ENCODE results near the gene ADGRL3.

The ADGRL3 gene

GRCh38 chr4:61588621-61589402, 388.7 kb downstream of the ADGRL3 start:
- Histone ChIP-seq H4K8ac (ENCODE audit: low read depth, low read length) (no peak overlapping the region), H3K79me1 (ENCODE audit: low read length) (no peaks in the 10 kb centered on the region), H2BK120ac (ENCODE audit: insufficient read depth, low read length, poor library complexity) (no peak overlapping the region), H3K14ac (ENCODE audit: low read length) (no peak overlapping the region), H2BK12ac (ENCODE audit: low read length) (no peak overlapping the region), H4K12ac (ENCODE audit: low read depth, low read length) (no peak overlapping the region), H3K4ac (ENCODE audit: low read depth, low read length) (no peak overlapping the region), H2AK5ac (ENCODE audit: low read length) (no peak overlapping the region), H3K4me2 (ENCODE audit: low read length) (no peak overlapping the region), H3K18ac (ENCODE audit: low read length) (no peak overlapping the region), H3K27me3 (ENCODE audit: insufficient read depth, low read length) (no peaks in the 10 kb centered on the region), H2BK5ac (ENCODE audit: low read depth, low read length, poor library complexity) (no peak overlapping the region), H3K23ac (ENCODE audit: low read length) (no peak overlapping the region), H2AFZ (ENCODE audit: insufficient read depth, low read length, poor library complexity) (no peak overlapping the region), H3K36me3 (ENCODE audit: control insufficient read depth in 1 of 2, insufficient read depth in 2 of 2, low read length in 2 of 2) (peaks cover 0 to 2% of the 10 kb centered on the region in 2 experiments), H3K9me3 (ENCODE audit: insufficient read depth, low read depth, low read length) (no peaks in the 10 kb centered on the region), H3K4me3 (ENCODE audit: low read depth, low read length) (no peak overlapping the region), H3K27ac (ENCODE audit: low read depth, low read length) (no peak overlapping the region), H3K4me1 (ENCODE audit: control insufficient read depth in 1 of 2, insufficient read depth in 2 of 2, low read length in 2 of 2) (no peaks in the 10 kb centered on the region), H4K91ac (ENCODE audit: low read depth, low read length) (no peak overlapping the region), H3K79me2 (ENCODE audit: control insufficient read depth, insufficient read depth, low read length, poor library complexity) (no peaks in the 10 kb centered on the region), H3K9ac (ENCODE audit: low read length) (no peak overlapping the region)
- WGBS (ENCODE audit: extremely low coverage, insufficient coverage, insufficient read length) = no CpG with 5 or more reads among the region's 5 CpGs
- DNase-seq = no peak

DNA sequence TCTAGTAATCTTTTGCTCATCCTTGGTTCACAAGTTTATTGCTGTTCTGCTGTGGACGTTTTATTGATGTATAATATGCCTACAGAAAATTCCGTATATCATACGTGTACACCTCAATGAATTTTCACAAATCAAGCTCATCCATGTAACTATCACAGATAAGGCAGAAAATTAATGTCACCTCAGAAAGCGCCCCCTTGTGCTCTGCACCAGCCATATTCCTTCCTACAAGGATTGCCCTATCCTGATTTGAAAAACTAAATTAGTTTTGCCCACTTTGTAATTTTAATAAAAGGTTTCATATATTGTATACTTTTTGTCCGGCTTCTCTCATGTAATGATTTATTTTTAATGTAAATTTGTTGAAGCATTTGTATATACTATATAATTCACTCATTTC, 390.8 kb downstream of the ADGRL3 start:
- no peaks in the 10 kb centered on the region for H3K79me1 ChIP-seq (ENCODE audit: low read length)
- H3K4me1 ChIP-seq (ENCODE audit: control insufficient read depth in 1 of 2, insufficient read depth in 2 of 2, low read length in 2 of 2) = no peaks in the 10 kb centered on the region
- WGBS (ENCODE audit: extremely low coverage, insufficient coverage, insufficient read length) = no CpG with 5 or more reads among the region's 5 CpGs
- no peak for DNase-seq
- no peak overlapping the region for H4K91ac ChIP-seq (ENCODE audit: low read depth, low read length)
- H3K36me3 ChIP-seq (ENCODE audit: control insufficient read depth in 1 of 2, insufficient read depth in 2 of 2, low read length in 2 of 2) = peaks cover 0 to 2% of the 10 kb centered on the region in 2 experiments
- H3K27me3 ChIP-seq (ENCODE audit: insufficient read depth, low read length) = no peaks in the 10 kb centered on the region
- no peaks in the 10 kb centered on the region for H3K9me3 ChIP-seq (ENCODE audit: insufficient read depth, low read depth, low read length)
- H3K4me3 ChIP-seq (ENCODE audit: low read depth, low read length) = no peak overlapping the region
- H3K23ac ChIP-seq (ENCODE audit: low read length) = no peak overlapping the region
- no peak overlapping the region for H3K4me2 ChIP-seq (ENCODE audit: low read length)
- no peak overlapping the region for H4K8ac ChIP-seq (ENCODE audit: low read depth, low read length)
- no peak overlapping the region for H2BK12ac ChIP-seq (ENCODE audit: low read length)
- no peak overlapping the region for H3K18ac ChIP-seq (ENCODE audit: low read length)
- H4K12ac ChIP-seq (ENCODE audit: low read depth, low read length) = no peak overlapping the region
- H3K9ac ChIP-seq (ENCODE audit: low read length) = no peak overlapping the region
- H3K27ac ChIP-seq (ENCODE audit: low read depth, low read length) = no peak overlapping the region
- no peak overlapping the region for H2AK5ac ChIP-seq (ENCODE audit: low read length)
- no peak overlapping the region for H2BK5ac ChIP-seq (ENCODE audit: low read depth, low read length, poor library complexity)
- H3K79me2 ChIP-seq (ENCODE audit: control insufficient read depth, insufficient read depth, low read length, poor library complexity) = no peaks in the 10 kb centered on the region
- no peak overlapping the region for H2AFZ ChIP-seq (ENCODE audit: insufficient read depth, low read length, poor library complexity)
- H2BK120ac ChIP-seq (ENCODE audit: insufficient read depth, low read length, poor library complexity) = no peak overlapping the region
- H3K14ac ChIP-seq (ENCODE audit: low read length) = no peak overlapping the region
- H3K4ac ChIP-seq (ENCODE audit: low read depth, low read length) = no peak overlapping the region

DNA sequence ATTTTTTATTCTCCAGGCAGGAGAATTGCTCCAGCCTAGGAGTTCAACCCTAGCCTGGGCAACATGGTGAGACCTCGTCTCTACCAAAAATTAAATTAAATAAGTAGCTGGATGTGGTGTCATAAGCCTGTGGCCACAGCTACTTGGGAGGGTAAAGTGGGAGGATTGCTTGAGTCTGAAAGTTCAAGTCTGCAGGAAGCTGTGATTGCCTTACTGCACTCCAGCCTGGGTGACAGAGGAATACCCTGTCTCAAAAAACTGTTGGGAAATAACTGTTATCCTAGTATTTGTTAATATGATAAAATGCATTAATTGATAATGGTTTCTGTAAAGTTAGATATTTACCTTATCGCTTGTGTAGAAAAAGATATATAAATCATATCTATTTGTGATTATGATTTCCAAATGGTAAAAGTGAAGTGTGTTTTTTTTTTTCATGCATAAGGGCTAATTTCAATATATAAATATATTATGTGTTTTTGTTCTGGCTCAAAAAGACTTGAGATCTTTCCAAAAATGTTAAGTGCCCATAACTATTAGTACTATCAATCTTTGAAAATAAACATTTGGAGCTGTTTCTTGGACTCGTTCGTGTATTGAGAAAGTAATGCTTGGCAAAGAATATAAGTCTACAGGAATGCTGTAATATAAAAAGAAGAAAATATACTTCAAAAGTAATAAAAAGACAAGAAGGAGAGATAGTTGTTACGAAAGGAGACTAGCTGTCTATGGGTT, 396.6 kb downstream of the ADGRL3 start:
- no peak for DNase-seq

DNA sequence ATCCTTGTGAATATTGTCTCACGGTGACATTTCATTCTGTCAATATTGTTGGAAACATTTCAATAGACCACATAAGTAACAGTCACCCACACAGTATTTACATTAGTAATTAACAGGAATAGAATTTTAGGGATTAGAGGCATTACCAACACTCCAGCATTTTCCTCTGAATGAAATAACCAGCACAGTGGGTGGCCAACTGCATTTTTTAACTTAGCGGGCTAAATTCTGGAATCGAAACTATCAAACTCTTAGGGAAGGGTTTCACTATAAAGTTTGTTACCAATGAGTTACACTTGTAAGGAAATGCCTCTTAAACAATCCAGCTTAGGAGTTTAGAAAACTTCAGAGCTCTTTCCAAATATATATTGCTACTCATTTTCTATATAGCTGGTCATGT, 403.0 kb downstream of the ADGRL3 start:
- Histone ChIP-seq H2AFZ (ENCODE audit: insufficient read depth, low read length, poor library complexity) (no peak overlapping the region), H3K79me1 (ENCODE audit: low read length) (no peaks in the 10 kb centered on the region), H3K79me2 (ENCODE audit: control insufficient read depth, insufficient read depth, low read length, poor library complexity) (no peaks in the 10 kb centered on the region), H3K9ac (ENCODE audit: low read length) (no peak overlapping the region), H2BK120ac (ENCODE audit: insufficient read depth, low read length, poor library complexity) (no peak overlapping the region), H3K14ac (ENCODE audit: low read length) (no peak overlapping the region), H4K91ac (ENCODE audit: low read depth, low read length) (no peak overlapping the region), H2BK12ac (ENCODE audit: low read length) (no peak overlapping the region), H3K4ac (ENCODE audit: low read depth, low read length) (no peak overlapping the region), H2BK5ac (ENCODE audit: low read depth, low read length, poor library complexity) (no peak overlapping the region), H3K4me2 (ENCODE audit: low read length) (no peak overlapping the region), H3K36me3 (ENCODE audit: control insufficient read depth in 1 of 2, insufficient read depth in 2 of 2, low read length in 2 of 2) (no peaks in the 10 kb centered on the region), H3K9me3 (ENCODE audit: insufficient read depth, low read depth, low read length) (no peaks in the 10 kb centered on the region), H4K12ac (ENCODE audit: low read depth, low read length) (no peak overlapping the region), H3K18ac (ENCODE audit: low read length) (no peak overlapping the region), H3K27ac (ENCODE audit: low read depth, low read length) (no peak overlapping the region), H2AK5ac (ENCODE audit: low read length) (no peak overlapping the region), H3K23ac (ENCODE audit: low read length) (no peak overlapping the region), H4K8ac (ENCODE audit: low read depth, low read length) (no peak overlapping the region), H3K4me3 (ENCODE audit: low read depth, low read length) (no peak overlapping the region), H3K27me3 (ENCODE audit: insufficient read depth, low read length) (no peaks in the 10 kb centered on the region), H3K4me1 (ENCODE audit: control insufficient read depth in 1 of 2, insufficient read depth in 2 of 2, low read length in 2 of 2) (no peaks in the 10 kb centered on the region)
- no peak for DNase-seq
- no CpG with 5 or more reads among the region's 3 CpGs for WGBS (ENCODE audit: extremely low coverage, insufficient coverage, insufficient read length)

More for the DNA sequence above, 396.6 kb downstream of the ADGRL3 start:
- Histone ChIP-seq H3K27me3 (ENCODE audit: insufficient read depth, low read length) (no peaks in the 10 kb centered on the region), H3K9ac (ENCODE audit: low read length) (no peak overlapping the region), H2AFZ (ENCODE audit: insufficient read depth, low read length, poor library complexity) (no peak overlapping the region), H3K14ac (ENCODE audit: low read length) (no peak overlapping the region), H2BK120ac (ENCODE audit: insufficient read depth, low read length, poor library complexity) (no peak overlapping the region), H3K4me3 (ENCODE audit: low read depth, low read length) (no peak overlapping the region), H3K4me1 (ENCODE audit: control insufficient read depth in 1 of 2, insufficient read depth in 2 of 2, low read length in 2 of 2) (no peaks in the 10 kb centered on the region), H2BK5ac (ENCODE audit: low read depth, low read length, poor library complexity) (no peak overlapping the region), H3K27ac (ENCODE audit: low read depth, low read length) (no peak overlapping the region), H3K4ac (ENCODE audit: low read depth, low read length) (no peak overlapping the region), H4K12ac (ENCODE audit: low read depth, low read length) (no peak overlapping the region), H3K4me2 (ENCODE audit: low read length) (no peak overlapping the region), H4K91ac (ENCODE audit: low read depth, low read length) (no peak overlapping the region), H3K79me1 (ENCODE audit: low read length) (no peaks in the 10 kb centered on the region), H2BK12ac (ENCODE audit: low read length) (no peak overlapping the region), H2AK5ac (ENCODE audit: low read length) (no peak overlapping the region), H3K23ac (ENCODE audit: low read length) (no peak overlapping the region), H3K9me3 (ENCODE audit: insufficient read depth, low read depth, low read length) (no peaks in the 10 kb centered on the region), H3K79me2 (ENCODE audit: control insufficient read depth, insufficient read depth, low read length, poor library complexity) (no peaks in the 10 kb centered on the region), H3K36me3 (ENCODE audit: control insufficient read depth in 1 of 2, insufficient read depth in 2 of 2, low read length in 2 of 2) (no peaks in the 10 kb centered on the region), H4K8ac (ENCODE audit: low read depth, low read length) (no peak overlapping the region), H3K18ac (ENCODE audit: low read length) (no peak overlapping the region)
- no CpG with 5 or more reads among the region's 5 CpGs for WGBS (ENCODE audit: extremely low coverage, insufficient coverage, insufficient read length)

Data from trophoblast cell (in vitro differentiated cells and primary cell).